OCI-LY1 (cell line): Measurements from ENCODE around the gene PSPC1.

Experiments used
- CTCF ChIP-seq: fragments of 200-600 bp; sonication (generic), shearing (Covaris generic); IDR thresholded peaks from 2 replicates; pipeline ENCODE4 v1.5.1; 2017; ENCODE audit warnings: mild to moderate bottlenecking, antibody characterized with exemption, low read length, moderate library complexity, mixed read lengths
- EZH2 ChIP-seq: fragments of 200-600 bp; sonication (generic), shearing (Covaris generic); IDR thresholded peaks from 2 replicates; pipeline ENCODE4 v1.8.0; 2017; ENCODE audit warnings: borderline replicate concordance, mixed run types, mild to moderate bottlenecking, antibody characterized with exemption, low read length, moderate library complexity, mixed read lengths

GRCh38 chr13:19767966-19768365 is 14.8 kb downstream of the PSPC1 start:
- TF ChIP-seq CTCF: no peak
- no peak for TF ChIP-seq EZH2
